OCI-LY1 (cell line): ENCODE data around the gene GPRIN1.

Experiments
- EZH2 ChIP-seq: fragments of 200-600 bp; sonication (generic), shearing (Covaris generic); IDR thresholded peaks from 2 replicates; pipeline ENCODE4 v1.8.0; 2017; ENCODE audit warnings: borderline replicate concordance, mixed run types, mild to moderate bottlenecking, antibody characterized with exemption, low read length, moderate library complexity, mixed read lengths
- TF ChIP-seq, protein P1 (sequence below): fragments of 200-600 bp; sonication (generic), shearing (Covaris generic); IDR thresholded peaks from 2 replicates; pipeline ENCODE4 v1.5.1; 2017; ENCODE audit warnings: mild to moderate bottlenecking, antibody characterized with exemption, low read length, moderate library complexity, mixed read lengths

GRCh38 chr5:176595386-176595943 is 14.5 kb downstream of the GPRIN1 start:
- TF ChIP-seq, protein P1, sequence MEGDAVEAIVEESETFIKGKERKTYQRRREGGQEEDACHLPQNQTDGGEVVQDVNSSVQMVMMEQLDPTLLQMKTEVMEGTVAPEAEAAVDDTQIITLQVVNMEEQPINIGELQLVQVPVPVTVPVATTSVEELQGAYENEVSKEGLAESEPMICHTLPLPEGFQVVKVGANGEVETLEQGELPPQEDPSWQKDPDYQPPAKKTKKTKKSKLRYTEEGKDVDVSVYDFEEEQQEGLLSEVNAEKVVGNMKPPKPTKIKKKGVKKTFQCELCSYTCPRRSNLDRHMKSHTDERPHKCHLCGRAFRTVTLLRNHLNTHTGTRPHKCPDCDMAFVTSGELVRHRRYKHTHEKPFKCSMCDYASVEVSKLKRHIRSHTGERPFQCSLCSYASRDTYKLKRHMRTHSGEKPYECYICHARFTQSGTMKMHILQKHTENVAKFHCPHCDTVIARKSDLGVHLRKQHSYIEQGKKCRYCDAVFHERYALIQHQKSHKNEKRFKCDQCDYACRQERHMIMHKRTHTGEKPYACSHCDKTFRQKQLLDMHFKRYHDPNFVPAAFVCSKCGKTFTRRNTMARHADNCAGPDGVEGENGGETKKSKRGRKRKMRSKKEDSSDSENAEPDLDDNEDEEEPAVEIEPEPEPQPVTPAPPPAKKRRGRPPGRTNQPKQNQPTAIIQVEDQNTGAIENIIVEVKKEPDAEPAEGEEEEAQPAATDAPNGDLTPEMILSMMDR = no peak
- no peak for TF ChIP-seq EZH2
